ENCODE data around the gene GNAQ.

- TF ChIP-seq CTCF (conservative IDR thresholded peaks at IDR 0.05; ENCODE audit: low read depth in 2 of 2) (no peak), POLR2AphosphoS5 (IDR thresholded peaks at IDR 0.05; ENCODE audit: low read depth) (no peak), EZH2phosphoT487 (IDR thresholded peaks at IDR 0.05; ENCODE audit: unreplicated experiment) (no peak), EZH2 (IDR thresholded peaks at IDR 0.05; ENCODE audit: low read depth, unreplicated experiment) (no peak), REST (IDR thresholded peaks at IDR 0.05; ENCODE audit: unreplicated experiment) (no peak), ZNF462 (CRISPR knock-in tag; IDR thresholded peaks at IDR 0.05) (no peak), CREB1 (CRISPR knock-in tag; IDR thresholded peaks at IDR 0.05; ENCODE audit: low read depth) (no peak), ETS1 (IDR thresholded peaks at IDR 0.05) (no peak), JUNB (IDR thresholded peaks at IDR 0.05; ENCODE audit: unreplicated experiment) (no peak), ZNF331 (CRISPR knock-in tag; IDR thresholded peaks at IDR 0.05; ENCODE audit: low read depth) (no peak), ZNF114 (CRISPR knock-in tag; IDR thresholded peaks at IDR 0.05) (no peak), NANOG (IDR thresholded peaks at IDR 0.05; ENCODE audit: borderline replicate concordance) (no peak)
These were observed 288.2 kb downstream of the GNAQ start for GRCh38 chr9:77743386-77743785.
